ENCODE results near the gene SLC5A2.
"Not testable (repeated sequence)": the region's sequence is repeated elsewhere in the genome, so short reads cannot be mapped to it uniquely, and the experiment has no call there.

SLC5A2 gene

GRCh38 chr16:31529937-31530312 lies 47.0 kb downstream of the SLC5A2 start:
- DNase-seq: no peak

- no peak for DNase-seq
These were observed 47.5 kb downstream of the SLC5A2 start for GRCh38 chr16:31530405-31530804.

DNA sequence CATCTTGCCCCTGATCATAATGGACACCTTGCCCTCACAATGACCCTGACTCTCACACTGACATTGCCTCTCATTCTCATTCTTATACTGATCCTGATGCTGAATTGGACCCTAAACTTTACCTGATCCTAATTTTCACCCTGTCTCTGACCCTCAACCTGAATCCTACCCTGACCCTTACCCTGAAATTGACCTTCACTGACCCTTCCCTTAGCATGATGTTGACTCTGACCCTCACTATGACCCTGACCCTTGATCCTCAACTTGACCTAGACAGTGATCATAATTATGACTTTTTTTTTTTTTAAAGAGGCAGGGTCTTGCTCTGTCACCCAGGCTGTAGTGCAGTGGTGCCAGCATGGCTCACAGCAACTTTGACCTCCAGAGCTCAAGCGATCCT lies 48.2 kb downstream of the SLC5A2 start:
- DNase-seq: no peak

DNA sequence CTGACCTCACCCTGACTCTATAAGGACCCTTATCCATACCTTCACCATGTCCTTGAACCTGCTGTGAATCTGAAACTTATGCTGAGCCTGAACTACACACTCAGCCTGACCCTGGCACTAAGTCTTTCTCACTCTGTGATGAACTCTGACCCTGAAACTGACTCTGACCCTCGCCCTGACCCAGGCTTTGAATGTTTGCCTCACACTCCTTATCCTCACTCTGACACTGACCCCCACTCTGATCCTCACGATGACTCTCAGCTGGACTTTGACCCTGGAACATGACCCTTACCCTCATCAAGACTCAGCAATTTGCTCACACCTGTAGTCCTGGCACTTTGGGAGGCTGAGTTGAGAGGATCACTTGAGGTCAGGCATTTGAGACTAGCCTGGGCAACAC lies 49.2 kb downstream of the SLC5A2 start:
- no peak for DNase-seq

- peak; percentile 33 to 54 (median 48) for DNase-seq
These were observed 50.0 kb downstream of the SLC5A2 start for GRCh38 chr16:31532896-31533295.

DNA sequence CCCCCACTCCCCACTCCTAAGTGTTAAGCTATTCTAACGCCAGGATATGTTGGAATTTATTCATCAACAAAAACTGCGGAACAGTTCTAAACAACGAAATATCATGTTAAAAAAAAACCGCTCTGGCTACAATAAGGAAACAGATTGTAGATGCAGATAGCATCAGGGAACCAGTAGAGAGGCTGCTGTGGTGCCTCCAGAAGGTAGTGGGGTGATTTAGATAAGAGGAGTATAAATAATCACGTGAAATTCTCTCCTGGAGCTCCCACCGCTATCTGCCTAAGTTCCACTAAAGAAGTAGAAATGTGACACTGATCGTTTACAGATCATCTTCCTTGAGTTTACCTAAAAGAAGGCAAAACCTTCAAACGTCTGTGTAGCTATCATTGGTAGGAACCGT lies 52.8 kb downstream of the SLC5A2 start:
- no peak for DNase-seq

GRCh38 chr16:31536804-31537361 lies 54.0 kb downstream of the SLC5A2 start:
- DNase-seq: no peak

DNA sequence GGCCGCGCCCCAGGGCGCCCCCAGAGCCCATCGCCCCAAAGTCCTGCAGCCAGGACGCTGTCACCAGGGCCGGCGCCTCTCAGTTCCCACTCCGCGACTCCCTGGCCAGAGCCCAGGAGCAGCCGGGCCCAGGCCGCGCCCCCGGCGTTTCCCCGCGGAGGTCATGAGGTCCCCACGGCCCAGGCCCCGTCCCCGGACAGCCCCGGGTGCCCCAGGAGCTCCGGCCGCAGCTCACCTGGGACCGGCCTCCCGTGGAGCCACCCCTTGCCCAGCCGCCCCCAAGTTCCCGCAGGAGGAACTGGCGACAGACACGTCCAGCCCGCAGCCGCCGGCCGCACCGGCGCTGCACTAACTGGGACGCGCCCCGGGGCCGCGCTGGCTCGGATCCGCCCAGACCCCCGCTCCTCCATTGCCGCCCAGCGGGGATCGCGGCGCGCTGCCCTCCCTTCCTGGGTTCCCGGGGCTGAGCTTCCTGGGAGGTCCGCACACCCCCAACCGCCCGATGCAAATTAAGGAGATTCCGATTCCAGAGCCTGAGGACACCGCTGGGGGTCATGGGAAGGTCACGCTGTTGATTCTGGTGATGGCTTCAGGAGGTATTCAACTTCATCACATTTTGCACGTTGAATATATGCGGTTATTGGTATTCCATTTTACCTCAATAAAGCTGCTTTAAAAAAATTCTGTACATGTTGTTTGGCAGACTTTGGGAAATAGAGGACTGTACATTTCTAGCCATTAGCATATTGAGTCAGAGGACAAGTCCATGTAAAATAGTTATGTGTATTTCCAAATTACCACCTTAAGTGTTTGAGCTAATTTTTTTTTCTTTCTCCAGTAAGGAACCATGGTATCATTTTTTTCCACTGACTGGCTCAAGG lies 54.7 kb downstream of the SLC5A2 start:
- peak in 3 of 4 experiments; percentile 2 to 32 (median 11) for DNase-seq

DNA sequence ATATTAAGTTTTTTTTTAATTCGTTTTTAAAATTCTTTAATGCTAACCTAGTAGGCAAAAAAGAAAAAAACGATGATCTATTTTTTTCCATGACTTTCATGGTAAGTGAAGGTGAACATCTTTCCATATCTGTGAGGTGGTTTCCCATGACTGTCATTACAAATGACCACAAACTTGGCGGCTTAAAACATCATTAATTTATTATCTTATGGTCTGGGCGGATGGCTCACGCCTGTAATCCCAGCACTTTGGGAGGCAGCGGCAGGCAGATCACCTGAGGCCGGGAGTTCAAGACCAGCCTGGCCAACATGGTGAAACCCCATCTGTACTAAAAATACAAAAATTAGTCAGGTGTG lies 55.3 kb downstream of the SLC5A2 start:
- not testable (repeated sequence) for DNase-seq

DNA sequence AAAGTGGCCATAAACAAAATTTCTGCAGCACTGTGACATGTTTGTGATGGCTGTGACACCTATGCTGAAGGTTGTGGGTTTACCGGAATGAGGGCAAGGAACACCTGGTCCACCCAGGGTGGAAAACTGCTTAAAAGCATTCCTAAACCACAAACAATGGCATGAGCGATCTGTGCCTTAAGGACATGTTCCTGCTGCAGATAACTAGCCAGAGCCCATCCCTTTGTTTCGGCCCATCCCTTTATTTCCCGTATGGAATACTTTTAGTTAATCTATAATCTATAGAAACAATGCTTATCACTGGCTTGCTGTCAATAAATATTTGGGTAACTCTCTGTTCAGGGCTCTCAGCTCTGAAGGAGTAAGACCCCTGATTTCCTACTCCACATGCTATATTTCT lies 56.8 kb downstream of the SLC5A2 start:
- DNase-seq: not testable (repeated sequence)
